Upper lobe of right lung (tissue), 1 donor: ENCODE results near the gene NUP50. TPM values are rescaled to one million over a fixed set of nuclear protein-coding genes. Genes with fewer than 3 reads are reported as not detected.

ENCODE experiments used
- ATAC-seq: fragments of 200-7000 bp; cut with Tn5 transposase; one replicate; pipeline ENCODE4 v1.9.1; 2020; ENCODE audit warnings: mild to moderate bottlenecking, moderate library complexity
- DNase-seq: peaks from one replicate; pipeline ENCODE4 v3.0.0-alpha.2; 2020
- H3K27ac ChIP-seq: fragments of 200-600 bp; one replicate; pipeline ENCODE4 v1.8.0; 2022
- H3K27me3 ChIP-seq: fragments of 200-600 bp; one replicate; pipeline ENCODE4 v1.8.0; 2022; ENCODE audit warnings: mild to moderate bottlenecking
- H3K36me3 ChIP-seq: fragments of 200-600 bp; one replicate; pipeline ENCODE4 v1.8.0; 2022
- H3K4me1 ChIP-seq: fragments of 200-600 bp; one replicate; pipeline ENCODE4 v1.8.0; 2022
- H3K4me3 ChIP-seq: fragments of 200-600 bp; one replicate; pipeline ENCODE4 v1.8.0; 2022; ENCODE audit warnings: mild to moderate bottlenecking
- H3K9me3 ChIP-seq: fragments of 200-600 bp; one replicate; pipeline ENCODE4 v1.8.0; 2022
- intact Hi-C: fragments of 100-400 bp; cut with DNase I; formaldehyde crosslinking; loops from one replicate; pipeline ENCODE4 v1.11.0; 2022
- total RNA-seq: library from RNA; stranded (reverse); fragmentation: NEBNext Ultra II Directional; extraction: Animal tissue kit (Norgen Biotek cat#: 25700); gene quantifications from one replicate; pipeline ENCODE4 v1.2.1, GENCODE V29; 2021
- TF ChIP-seq, protein P1 (sequence below): fragments of 200-600 bp; IDR thresholded peaks from one replicate; pipeline ENCODE4 v1.8.0; 2022; ENCODE audit warnings: antibody characterized with exemption
- donor health status: DM: no; HTN: yes; CAD: no; lungs with severe emphysema.

Gene NUP50
- total RNA-seq, 1 donor from 2014 or later = 51.5 TPM

- intact Hi-C loops = no loop called here
Measured at GRCh38 chr22:45217345-45217744, 53.6 kb downstream of the NUP50 start.

DNA sequence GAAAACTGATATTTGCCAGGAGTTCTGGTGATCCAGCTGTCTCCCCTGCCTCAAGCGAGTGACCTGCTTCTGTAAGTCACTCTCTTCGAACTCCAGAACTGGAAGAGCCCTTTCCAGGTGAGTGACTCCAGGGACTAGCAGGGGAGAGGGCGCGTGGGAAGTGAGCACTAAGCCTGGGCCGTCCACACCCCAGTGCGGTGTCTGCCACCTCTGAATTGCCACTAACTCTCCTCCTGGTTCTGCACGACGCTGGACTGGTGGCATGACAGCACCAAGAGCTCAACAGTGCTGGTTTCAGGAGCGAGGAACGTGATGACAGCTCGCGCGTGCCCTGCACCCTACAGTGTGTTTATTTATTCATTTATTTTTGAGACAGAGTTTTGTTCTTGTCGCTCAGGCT, 54.1 kb downstream of the NUP50 start:
- Histone ChIP-seq H3K27ac (no peak overlapping the region), H3K36me3 (no peaks in the 10 kb centered on the region), H3K4me3 (no peak overlapping the region), H3K27me3 (no peaks in the 10 kb centered on the region), H3K4me1 (peaks cover 6% of the 10 kb centered on the region), H3K9me3 (no peaks in the 10 kb centered on the region)
- intact Hi-C loops = no loop called here
- TF ChIP-seq, protein P1, sequence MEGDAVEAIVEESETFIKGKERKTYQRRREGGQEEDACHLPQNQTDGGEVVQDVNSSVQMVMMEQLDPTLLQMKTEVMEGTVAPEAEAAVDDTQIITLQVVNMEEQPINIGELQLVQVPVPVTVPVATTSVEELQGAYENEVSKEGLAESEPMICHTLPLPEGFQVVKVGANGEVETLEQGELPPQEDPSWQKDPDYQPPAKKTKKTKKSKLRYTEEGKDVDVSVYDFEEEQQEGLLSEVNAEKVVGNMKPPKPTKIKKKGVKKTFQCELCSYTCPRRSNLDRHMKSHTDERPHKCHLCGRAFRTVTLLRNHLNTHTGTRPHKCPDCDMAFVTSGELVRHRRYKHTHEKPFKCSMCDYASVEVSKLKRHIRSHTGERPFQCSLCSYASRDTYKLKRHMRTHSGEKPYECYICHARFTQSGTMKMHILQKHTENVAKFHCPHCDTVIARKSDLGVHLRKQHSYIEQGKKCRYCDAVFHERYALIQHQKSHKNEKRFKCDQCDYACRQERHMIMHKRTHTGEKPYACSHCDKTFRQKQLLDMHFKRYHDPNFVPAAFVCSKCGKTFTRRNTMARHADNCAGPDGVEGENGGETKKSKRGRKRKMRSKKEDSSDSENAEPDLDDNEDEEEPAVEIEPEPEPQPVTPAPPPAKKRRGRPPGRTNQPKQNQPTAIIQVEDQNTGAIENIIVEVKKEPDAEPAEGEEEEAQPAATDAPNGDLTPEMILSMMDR = no peak
- DNase-seq (no peak), ATAC-seq (no peak)

More at GRCh38 chr22:45217345-45217744, 53.6 kb downstream of the NUP50 start:
- no peak overlapping the region for H3K4me3 ChIP-seq
- no peak for DNase-seq
- peaks cover 11% of the 10 kb centered on the region for H3K4me1 ChIP-seq
- H3K9me3 ChIP-seq = no peaks in the 10 kb centered on the region
- ATAC-seq = no peak
- TF ChIP-seq, protein P1 = no peak
- H3K27me3 ChIP-seq = no peaks in the 10 kb centered on the region
- H3K27ac ChIP-seq = no peak overlapping the region
- no peaks in the 10 kb centered on the region for H3K36me3 ChIP-seq

- no peaks in the 10 kb centered on the region for H3K9me3 ChIP-seq
- H3K4me1 ChIP-seq = no peaks in the 10 kb centered on the region
- H3K27ac ChIP-seq = no peak overlapping the region
- no peaks in the 10 kb centered on the region for H3K36me3 ChIP-seq
- ATAC-seq = peak; percentile 69
- TF ChIP-seq, protein P1 = no peak
- H3K4me3 ChIP-seq = no peak overlapping the region
- DNase-seq = no peak
- H3K27me3 ChIP-seq = no peaks in the 10 kb centered on the region
- intact Hi-C loops = no loop called here
Measured at GRCh38 chr22:45218976-45219375, 55.3 kb downstream of the NUP50 start.

DNA sequence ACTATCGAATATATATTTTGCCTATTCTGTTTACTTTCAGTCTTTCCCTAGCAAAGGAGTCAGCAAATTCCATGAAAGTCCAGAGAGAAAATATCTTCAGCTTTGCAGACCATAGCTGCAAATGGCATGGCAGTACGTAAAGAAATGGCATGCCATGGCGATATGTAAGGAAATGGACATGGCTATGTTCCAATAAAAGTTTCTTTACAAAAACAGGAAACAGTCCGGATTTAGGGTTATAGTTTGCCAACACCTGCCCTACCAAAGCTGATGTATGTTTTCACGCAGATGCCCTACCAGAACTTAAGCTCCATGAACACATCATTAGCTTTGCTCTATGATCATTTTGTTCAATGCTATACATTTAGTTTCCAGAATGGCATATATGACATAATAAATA, 57.5 kb downstream of the NUP50 start:
- ATAC-seq (no peak), DNase-seq (no peak)
- intact Hi-C loops = no loop called here
- Histone ChIP-seq H3K9me3 (no peaks in the 10 kb centered on the region), H3K27ac (no peak overlapping the region), H3K4me3 (no peak overlapping the region), H3K36me3 (no peaks in the 10 kb centered on the region), H3K27me3 (no peaks in the 10 kb centered on the region), H3K4me1 (peaks cover 8% of the 10 kb centered on the region)
- TF ChIP-seq, protein P1 = no peak

DNA sequence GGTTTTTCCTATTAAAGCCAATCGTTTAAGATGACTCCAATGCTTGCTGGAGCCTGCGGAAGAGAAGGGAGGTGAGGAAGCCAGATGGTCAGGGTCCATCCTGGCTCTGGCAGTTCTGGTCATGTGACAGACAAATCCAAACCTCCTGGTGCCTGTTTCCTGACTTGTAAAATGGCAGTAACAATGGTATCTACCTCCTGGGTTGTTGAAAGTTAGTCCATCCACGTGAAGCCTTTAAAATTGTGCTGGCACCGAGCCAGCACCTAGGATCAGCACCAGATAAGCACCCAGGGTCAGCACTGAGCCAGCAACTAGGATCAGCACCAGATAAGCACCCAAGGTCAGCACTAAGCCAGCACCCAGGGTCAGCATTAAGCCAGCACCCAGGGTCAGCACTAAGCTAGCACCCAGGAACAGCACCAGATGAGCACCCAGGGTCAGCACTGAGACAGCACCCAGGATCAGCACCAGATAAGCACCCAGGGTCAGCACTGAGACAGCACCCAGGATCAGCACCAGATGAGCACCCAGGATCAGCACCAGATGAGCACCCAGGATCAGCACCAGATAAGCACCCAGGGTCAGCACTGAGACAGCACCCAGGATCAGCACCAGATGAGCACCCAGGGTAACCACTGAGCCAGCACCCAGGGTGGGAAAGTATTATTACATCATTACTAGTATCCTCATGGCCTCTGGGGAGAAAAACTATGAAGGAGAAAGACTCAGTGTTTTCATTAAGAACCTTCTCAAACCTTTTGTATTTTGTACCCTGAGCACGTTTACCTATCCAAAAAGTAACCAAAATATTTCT, 59.8 kb downstream of the NUP50 start:
- no peaks in the 10 kb centered on the region for H3K36me3 ChIP-seq

More for the DNA sequence above, 59.8 kb downstream of the NUP50 start:
- Histone ChIP-seq H3K9me3 (no peaks in the 10 kb centered on the region), H3K4me1 (peaks cover 16% of the 10 kb centered on the region), H3K27ac (no peak overlapping the region), H3K27me3 (no peaks in the 10 kb centered on the region), H3K4me3 (no peak overlapping the region)
- TF ChIP-seq, protein P1 = no peak
- no peak for DNase-seq
- intact Hi-C loops = no loop called here
- ATAC-seq = no peak
